Activated T-helper 17 cell treated with anti-CD3 and anti-CD28 coated beads, Interleukin-2, amount 50 U/mL, for 72 hours (primary cell): ENCODE data around the gene TTC3. TPM values are rescaled to one million over a fixed set of nuclear protein-coding genes. Genes with fewer than 3 reads are reported as not detected.

ENCODE experiments used
- ATAC-seq: fragments of 150-1000 bp; cut with Tn5 transposase; replicated peaks from 2 replicates; pipeline ENCODE4 v1.10.0; 2021; ENCODE audit warnings: mild to moderate bottlenecking, moderate library complexity
- H3K27ac Mint-ChIP-seq: one replicate; pipeline ENCODE4 v1.8.0; 2022; ENCODE audit warnings: mixed read lengths
- H3K27me3 Mint-ChIP-seq: one replicate; pipeline ENCODE4 v1.8.0; 2022; ENCODE audit warnings: mixed read lengths
- H3K36me3 Mint-ChIP-seq: one replicate; pipeline ENCODE4 v1.8.0; 2022; ENCODE audit warnings: low read depth, mild to moderate bottlenecking, mixed read lengths
- H3K4me1 Mint-ChIP-seq: one replicate; pipeline ENCODE4 v1.8.0; 2022; ENCODE audit warnings: mixed read lengths
- H3K4me3 Mint-ChIP-seq: one replicate; pipeline ENCODE4 v1.8.0; 2022; ENCODE audit warnings: mild to moderate bottlenecking, mixed read lengths
- H3K9me3 Mint-ChIP-seq: one replicate; pipeline ENCODE4 v1.8.0; 2022; ENCODE audit warnings: mixed read lengths
- total RNA-seq, 2 donors: library from RNA; stranded (reverse); gene quantifications; one replicate each; pipeline ENCODE4 v1.2.3, GENCODE V29; 2022

TTC3 gene
- total RNA-seq, 2 donors from 2014 or later, result 69.2 to 105 TPM

- no peaks in the 10 kb centered on the region for H3K27me3 Mint-ChIP-seq
- H3K27ac Mint-ChIP-seq, result peak overlapping the region; percentile 53
- H3K9me3 Mint-ChIP-seq, result no peaks in the 10 kb centered on the region
- ATAC-seq, result no peak
- H3K4me3 Mint-ChIP-seq, result no peak overlapping the region
- H3K36me3 Mint-ChIP-seq, result peaks cover 78% of the 10 kb centered on the region
- peaks cover 8% of the 10 kb centered on the region for H3K4me1 Mint-ChIP-seq
These were observed 158.2 kb downstream of the TTC3 start for GRCh38 chr21:37231249-37231645.

- Mint-ChIP-seq H3K27me3 (no peaks in the 10 kb centered on the region), H3K9me3 (no peaks in the 10 kb centered on the region), H3K27ac (no peak overlapping the region), H3K4me1 (peaks cover 8% of the 10 kb centered on the region), H3K4me3 (no peak overlapping the region), H3K36me3 (peaks cover 78% of the 10 kb centered on the region)
- no peak for ATAC-seq
These were observed 158.6 kb downstream of the TTC3 start for GRCh38 chr21:37231671-37232070.

- Mint-ChIP-seq H3K36me3 (peaks cover 80% of the 10 kb centered on the region), H3K27ac (no peak overlapping the region), H3K9me3 (no peaks in the 10 kb centered on the region), H3K4me3 (no peak overlapping the region), H3K4me1 (peaks cover 8% of the 10 kb centered on the region), H3K27me3 (no peaks in the 10 kb centered on the region)
- ATAC-seq, result no peak
These were observed 159.4 kb downstream of the TTC3 start for GRCh38 chr21:37232274-37233018.

GRCh38 chr21:37233551-37234146 is 160.6 kb downstream of the TTC3 start:
- H3K36me3 Mint-ChIP-seq, result peaks cover 81% of the 10 kb centered on the region
- no peak overlapping the region for H3K4me3 Mint-ChIP-seq
- no peak overlapping the region for H3K27ac Mint-ChIP-seq
- no peak for ATAC-seq
- H3K27me3 Mint-ChIP-seq, result no peaks in the 10 kb centered on the region
- H3K4me1 Mint-ChIP-seq, result peaks cover 13% of the 10 kb centered on the region
- H3K9me3 Mint-ChIP-seq, result no peaks in the 10 kb centered on the region

GRCh38 chr21:37237346-37237745 is 164.3 kb downstream of the TTC3 start:
- no peaks in the 10 kb centered on the region for H3K9me3 Mint-ChIP-seq
- peaks cover 77% of the 10 kb centered on the region for H3K36me3 Mint-ChIP-seq
- H3K4me3 Mint-ChIP-seq, result no peak overlapping the region
- H3K27ac Mint-ChIP-seq, result peak overlapping the region; percentile 65
- ATAC-seq, result no peak
- H3K4me1 Mint-ChIP-seq, result peaks cover 10% of the 10 kb centered on the region
- H3K27me3 Mint-ChIP-seq, result no peaks in the 10 kb centered on the region

- H3K27me3 Mint-ChIP-seq, result no peaks in the 10 kb centered on the region
- no peak overlapping the region for H3K4me3 Mint-ChIP-seq
- H3K9me3 Mint-ChIP-seq, result no peaks in the 10 kb centered on the region
- H3K4me1 Mint-ChIP-seq, result peaks cover 10% of the 10 kb centered on the region
- no peak for ATAC-seq
- H3K27ac Mint-ChIP-seq, result peak overlapping the region; percentile 65
- H3K36me3 Mint-ChIP-seq, result peaks cover 73% of the 10 kb centered on the region
These were observed 164.7 kb downstream of the TTC3 start for GRCh38 chr21:37237764-37238163.

- ATAC-seq, result no peak
- Mint-ChIP-seq H3K4me1 (peaks cover 32% of the 10 kb centered on the region), H3K4me3 (no peak overlapping the region), H3K9me3 (no peaks in the 10 kb centered on the region), H3K36me3 (peaks cover 58% of the 10 kb centered on the region), H3K27me3 (no peaks in the 10 kb centered on the region), H3K27ac (peak overlapping the region; percentile 47)
These were observed 167.9 kb downstream of the TTC3 start for GRCh38 chr21:37240978-37241377.

- H3K27ac Mint-ChIP-seq, result peak overlapping the region; percentile 47
- no peak overlapping the region for H3K4me3 Mint-ChIP-seq
These were observed 168.4 kb downstream of the TTC3 start for GRCh38 chr21:37241426-37241825.

GRCh38 chr21:37243961-37244360 is 170.9 kb downstream of the TTC3 start:
- H3K27ac Mint-ChIP-seq, result peak overlapping the region; percentile 88
- ATAC-seq, result no peak
- peaks cover 28% of the 10 kb centered on the region for H3K36me3 Mint-ChIP-seq
- peaks cover 45% of the 10 kb centered on the region for H3K4me1 Mint-ChIP-seq
- peak overlapping the region; percentile 75 for H3K4me3 Mint-ChIP-seq
- no peaks in the 10 kb centered on the region for H3K9me3 Mint-ChIP-seq
- H3K27me3 Mint-ChIP-seq, result no peaks in the 10 kb centered on the region

More at GRCh38 chr21:37241426-37241825, 168.4 kb downstream of the TTC3 start:
- peaks cover 32% of the 10 kb centered on the region for H3K4me1 Mint-ChIP-seq
- H3K27me3 Mint-ChIP-seq, result no peaks in the 10 kb centered on the region
- no peaks in the 10 kb centered on the region for H3K9me3 Mint-ChIP-seq
- H3K36me3 Mint-ChIP-seq, result peaks cover 53% of the 10 kb centered on the region
- ATAC-seq, result no peak

- Mint-ChIP-seq H3K4me3 (peak overlapping the region; percentile 75), H3K36me3 (peaks cover 21% of the 10 kb centered on the region), H3K4me1 (peaks cover 51% of the 10 kb centered on the region), H3K27ac (peak overlapping the region; percentile 88), H3K27me3 (no peaks in the 10 kb centered on the region), H3K9me3 (no peaks in the 10 kb centered on the region)
- no peak for ATAC-seq
These were observed 171.5 kb downstream of the TTC3 start for GRCh38 chr21:37244501-37245095.

- Mint-ChIP-seq H3K36me3 (peaks cover 17% of the 10 kb centered on the region), H3K27ac (peak overlapping the region; percentile 88), H3K27me3 (no peaks in the 10 kb centered on the region), H3K9me3 (no peaks in the 10 kb centered on the region), H3K4me1 (peaks cover 54% of the 10 kb centered on the region), H3K4me3 (peak overlapping the region; percentile 75)
- no peak for ATAC-seq
These were observed 172.1 kb downstream of the TTC3 start for GRCh38 chr21:37245151-37245550.

GRCh38 chr21:37248298-37248697 is 175.2 kb downstream of the TTC3 start:
- no peaks in the 10 kb centered on the region for H3K9me3 Mint-ChIP-seq
- no peak overlapping the region for H3K27ac Mint-ChIP-seq
- no peaks in the 10 kb centered on the region for H3K36me3 Mint-ChIP-seq
- peaks cover 59% of the 10 kb centered on the region for H3K4me1 Mint-ChIP-seq
- no peaks in the 10 kb centered on the region for H3K27me3 Mint-ChIP-seq
- no peak overlapping the region for H3K4me3 Mint-ChIP-seq
- ATAC-seq, result no peak

- Mint-ChIP-seq H3K27me3 (no peaks in the 10 kb centered on the region), H3K4me1 (peaks cover 57% of the 10 kb centered on the region), H3K36me3 (no peaks in the 10 kb centered on the region), H3K4me3 (peak overlapping the region; percentile 3), H3K27ac (no peak overlapping the region), H3K9me3 (no peaks in the 10 kb centered on the region)
- ATAC-seq, result peak; percentile 16
These were observed 176.3 kb downstream of the TTC3 start for GRCh38 chr21:37249112-37249904.

GRCh38 chr21:37251294-37251634 is 178.2 kb downstream of the TTC3 start:
- Mint-ChIP-seq H3K9me3 (no peaks in the 10 kb centered on the region), H3K27me3 (no peaks in the 10 kb centered on the region), H3K4me3 (no peak overlapping the region), H3K36me3 (no peaks in the 10 kb centered on the region), H3K4me1 (peaks cover 43% of the 10 kb centered on the region), H3K27ac (no peak overlapping the region)
- ATAC-seq, result no peak
